ENCODE results near the gene RRP8. TPM values are rescaled to one million over a fixed set of nuclear protein-coding genes. Genes with fewer than 3 reads are reported as not detected.

RRP8 gene
- total and polyA plus RNA-seq, 10 of the 15 experiments (the other 5 are each of a cell fraction or from before 2014, with no cell fraction given), result 4.7 to 51.2 (median 23.9) TPM

DNA sequence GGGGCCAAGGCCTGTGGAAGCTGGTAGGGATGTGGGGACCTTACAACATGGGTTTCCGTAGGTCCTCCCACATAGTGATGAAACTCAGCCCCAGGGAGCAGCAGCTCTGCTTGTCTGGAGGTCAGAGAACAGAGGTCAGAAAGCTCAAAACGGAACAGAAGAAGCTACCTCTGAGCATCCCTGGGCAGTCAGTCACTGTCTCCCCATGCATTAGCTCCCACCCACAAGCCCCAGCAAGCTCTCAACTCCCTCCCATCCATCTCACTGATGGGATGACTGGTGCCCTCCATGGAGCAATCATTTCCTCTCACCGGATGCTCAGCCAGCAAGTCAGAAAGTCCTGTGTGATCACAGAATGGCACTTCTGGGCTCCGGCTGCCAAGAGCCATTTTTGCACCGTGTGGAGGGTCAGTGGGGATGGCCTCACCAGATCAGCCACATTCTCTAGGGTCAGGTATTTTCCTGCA, 13.9 kb upstream of the RRP8 start:
- FAIRE-seq (no peak), ATAC-seq (no peak), DNase-seq (ENCODE audit: low read depth, low spot score) (no peak)
- peaks cover 12% of the 10 kb centered on the region for H3K79me2 ChIP-seq (ENCODE audit: control insufficient read depth, insufficient read depth, low read length)
- RAD21 ChIA-PET (ENCODE audit: unreplicated experiment), result interaction anchor here (1.1 to 4.3 kb wide), 7 partner anchors 8 to 238 kb away, joined by 3 to 55 read pairs (median 10); partner anchors contain the start of genes ILK, MRPL17 and RRP8
- H3K4me1 ChIP-seq (ENCODE audit: control insufficient read depth, insufficient read depth, low read length), result peaks cover 13% of the 10 kb centered on the region
- intact Hi-C loops (cut with micrococcal nuclease; ENCODE audit: unreplicated experiment) (loop anchor here (10.0 kb wide), 1 partner anchor 907 kb away; no protein-coding TSS in a partner anchor), in situ Hi-C loops (cut with MboI) (loop anchor here (10.0 kb wide), 1 partner anchor 907 kb away; no protein-coding TSS in a partner anchor)
- H3K4me2 ChIP-seq (ENCODE audit: control insufficient read depth, insufficient read depth), result peak overlapping the region; percentile 92
- H3K9me3 ChIP-seq (replicated peaks; ENCODE audit: control insufficient read depth, insufficient read depth, low read length), result no peaks in the 10 kb centered on the region
- CTCF ChIA-PET, result interaction anchor here (0.6 to 3.5 kb wide), 6 partner anchors 9 to 85 kb away, joined by 3 to 27 read pairs (median 20); partner anchors contain the start of genes ILK and MRPL17
- H2AFZ ChIP-seq (ENCODE audit: control insufficient read depth, low read depth, low read length), result no peak overlapping the region
- no TSS peak for BruUV-seq (replicated peaks)
- TF ChIP-seq SMAD5 (IDR thresholded peaks at IDR 0.05; ENCODE audit: low read depth), result no peak
- no peak for TF ChIP-seq HDAC6 (IDR thresholded peaks at IDR 0.05; ENCODE audit: unreplicated experiment)
- TF ChIP-seq, protein P1, sequence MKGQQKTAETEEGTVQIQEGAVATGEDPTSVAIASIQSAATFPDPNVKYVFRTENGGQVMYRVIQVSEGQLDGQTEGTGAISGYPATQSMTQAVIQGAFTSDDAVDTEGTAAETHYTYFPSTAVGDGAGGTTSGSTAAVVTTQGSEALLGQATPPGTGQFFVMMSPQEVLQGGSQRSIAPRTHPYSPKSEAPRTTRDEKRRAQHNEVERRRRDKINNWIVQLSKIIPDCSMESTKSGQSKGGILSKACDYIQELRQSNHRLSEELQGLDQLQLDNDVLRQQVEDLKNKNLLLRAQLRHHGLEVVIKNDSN (IDR thresholded peaks at IDR 0.05; ENCODE audit: borderline replicate concordance, extremely low read length, insufficient read depth, low read depth, low read length), result no peak
- TF ChIP-seq CBFB (IDR thresholded peaks at IDR 0.05; ENCODE audit: low read depth), result no peak
- no peak for TF ChIP-seq GABPA (IDR thresholded peaks at IDR 0.05; ENCODE audit: low read depth)
- TF ChIP-seq RAD51 (IDR thresholded peaks at IDR 0.05), result no peak
- no peak for TF ChIP-seq SIN3A (IDR thresholded peaks at IDR 0.05; ENCODE audit: low read depth, low read length)
- TF ChIP-seq ZNF207 (IDR thresholded peaks at IDR 0.05; ENCODE audit: borderline replicate concordance), result no peak
- TF ChIP-seq, protein P2, sequence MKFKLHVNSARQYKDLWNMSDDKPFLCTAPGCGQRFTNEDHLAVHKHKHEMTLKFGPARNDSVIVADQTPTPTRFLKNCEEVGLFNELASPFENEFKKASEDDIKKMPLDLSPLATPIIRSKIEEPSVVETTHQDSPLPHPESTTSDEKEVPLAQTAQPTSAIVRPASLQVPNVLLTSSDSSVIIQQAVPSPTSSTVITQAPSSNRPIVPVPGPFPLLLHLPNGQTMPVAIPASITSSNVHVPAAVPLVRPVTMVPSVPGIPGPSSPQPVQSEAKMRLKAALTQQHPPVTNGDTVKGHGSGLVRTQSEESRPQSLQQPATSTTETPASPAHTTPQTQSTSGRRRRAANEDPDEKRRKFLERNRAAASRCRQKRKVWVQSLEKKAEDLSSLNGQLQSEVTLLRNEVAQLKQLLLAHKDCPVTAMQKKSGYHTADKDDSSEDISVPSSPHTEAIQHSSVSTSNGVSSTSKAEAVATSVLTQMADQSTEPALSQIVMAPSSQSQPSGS (IDR thresholded peaks at IDR 0.05; ENCODE audit: low read length), result no peak
- TF ChIP-seq PML (IDR thresholded peaks at IDR 0.05; ENCODE audit: low read length), result no peak
- TF ChIP-seq STAT1 (conservative IDR thresholded peaks at IDR 0.05), result no peak
- no peak for TF ChIP-seq ZBED1 (IDR thresholded peaks at IDR 0.05; ENCODE audit: borderline replicate concordance)
- SMC1A ChIA-PET (ENCODE audit: uncharacterized antibody, unreplicated experiment), result interaction anchor here (1.0 to 3.5 kb wide), 8 partner anchors 10 to 87 kb away, joined by 3 to 34 read pairs (median 10); partner anchors contain the start of genes ILK and MRPL17
- peaks cover 0 to 6% of the 10 kb centered on the region in 2 experiments; a peak in 1 of 4 replicates for H3K36me3 ChIP-seq (ENCODE audit: control insufficient read depth in 2 of 2, insufficient read depth in 2 of 2, low read length in 1 of 2)
- no peaks in the 10 kb centered on the region for H3K27me3 ChIP-seq (replicated peaks in 1 of 2; ENCODE audit: control insufficient read depth in 2 of 2, insufficient read depth in 2 of 2, low read length in 1 of 2)
- POLR2A ChIA-PET, result interaction anchor here (1.1 to 9.1 kb wide), 4 partner anchors 8 to 66 kb away, joined by 3 to 85 read pairs (median 30); partner anchors contain the start of genes ILK, MRPL17 and TAF10
- peak overlapping the region; percentile 95; the same call in 1 of the 2 replicates for H3K4me3 ChIP-seq
- no peaks in the 10 kb centered on the region for H4K20me1 ChIP-seq (ENCODE audit: control insufficient read depth, insufficient read depth)
- H3K27ac ChIP-seq (ENCODE audit: control insufficient read depth, insufficient read depth), result no peak overlapping the region
- H3K9ac ChIP-seq (ENCODE audit: control insufficient read depth, insufficient read depth, low read length), result no peak overlapping the region; the same call in 1 of the 2 replicates
- WGBS (ENCODE audit: insufficient coverage, insufficient replicate concordance, low lambda C conversion rate, missing lambda C conversion rate), result 81% methylated on average over 5 of the region's 5 CpGs

All from GM12878 (cell line).